HK-2 (cell line): ENCODE measurements around the gene MYO9A.
"Not testable (repeated sequence)": the region's sequence is repeated elsewhere in the genome, so short reads cannot be mapped to it uniquely, and the experiment has no call there.

ENCODE experiments used
- DNase-seq: peaks from one replicate; pipeline ENCODE4 v3.0.0-alpha.2; 2018; ENCODE audit not compliant: unreplicated experiment

MYO9A gene

GRCh38 chr15:72092691-72093090, 25.3 kb downstream of the MYO9A start:
- no peak for DNase-seq

- DNase-seq = no peak
These were observed 25.9 kb downstream of the MYO9A start for GRCh38 chr15:72092006-72092405.

GRCh38 chr15:72086920-72087648, 30.9 kb downstream of the MYO9A start:
- DNase-seq = no peak

GRCh38 chr15:72086010-72086697, 31.8 kb downstream of the MYO9A start:
- no peak for DNase-seq

GRCh38 chr15:72082176-72082575, 35.8 kb downstream of the MYO9A start:
- DNase-seq = no peak

- no peak for DNase-seq
These were observed 39.1 kb downstream of the MYO9A start for GRCh38 chr15:72078887-72079286.

GRCh38 chr15:72077950-72078349, 40.0 kb downstream of the MYO9A start:
- no peak for DNase-seq

GRCh38 chr15:72074335-72075060, 43.5 kb downstream of the MYO9A start:
- no peak for DNase-seq

GRCh38 chr15:72071448-72071825, 46.5 kb downstream of the MYO9A start:
- DNase-seq = not testable (repeated sequence)

GRCh38 chr15:72070817-72071447, 47.0 kb downstream of the MYO9A start:
- no peak for DNase-seq

- DNase-seq = no peak
These were observed 49.1 kb downstream of the MYO9A start for GRCh38 chr15:72068856-72069255.

- no peak for DNase-seq
These were observed 52.1 kb downstream of the MYO9A start for GRCh38 chr15:72065801-72066200.

GRCh38 chr15:72063186-72063585, 54.8 kb downstream of the MYO9A start:
- no peak for DNase-seq

GRCh38 chr15:72062319-72062718, 55.6 kb downstream of the MYO9A start:
- no peak for DNase-seq

GRCh38 chr15:72060687-72061250, 57.2 kb downstream of the MYO9A start:
- no peak for DNase-seq

- no peak for DNase-seq
These were observed 59.4 kb downstream of the MYO9A start for GRCh38 chr15:72058585-72058984.

- DNase-seq = no peak
These were observed 60.3 kb downstream of the MYO9A start for GRCh38 chr15:72057548-72058091.

GRCh38 chr15:72056217-72056616, 61.7 kb downstream of the MYO9A start:
- DNase-seq = not testable (repeated sequence)

GRCh38 chr15:72053297-72053696, 64.7 kb downstream of the MYO9A start:
- DNase-seq = not testable (repeated sequence)

- DNase-seq = no peak
These were observed 67.2 kb downstream of the MYO9A start for GRCh38 chr15:72050700-72051099.

GRCh38 chr15:72047020-72047419, 70.9 kb downstream of the MYO9A start:
- no peak for DNase-seq

- DNase-seq = no peak
These were observed 73.0 kb downstream of the MYO9A start for GRCh38 chr15:72044956-72045355.
